HEK293 (cell line): ENCODE results near the gene FILIP1L.

ENCODE experiments used
- ATF2 ChIP-seq: fragments of 450-650 bp; formaldehyde crosslinking; IDR thresholded peaks from 2 replicates; pipeline ENCODE4 v1.5.1; 2016; ENCODE audit warnings: missing biosample characterization, missing genetic modification characterization, low read depth
- CTCF ChIP-seq: fragments of 450-650 bp; formaldehyde crosslinking; IDR thresholded peaks from 2 replicates; pipeline ENCODE4 v1.5.1; 2016; ENCODE audit warnings: missing biosample characterization, missing genetic modification characterization
- GLI4 ChIP-seq: fragments of 450-650 bp; formaldehyde crosslinking; IDR thresholded peaks from 2 replicates; pipeline ENCODE4 v1.5.1; 2016; ENCODE audit warnings: missing biosample characterization, missing genetic modification characterization
- KLF1 ChIP-seq: fragments of 450-650 bp; formaldehyde crosslinking; IDR thresholded peaks from 2 replicates; pipeline ENCODE4 v1.5.1; 2016; ENCODE audit warnings: missing biosample characterization, missing genetic modification characterization
- OVOL3 ChIP-seq: fragments of 450-650 bp; formaldehyde crosslinking; IDR thresholded peaks from 2 replicates; pipeline ENCODE4 v1.5.1; 2016; ENCODE audit warnings: missing biosample characterization, missing genetic modification characterization
- TRIM28 ChIP-seq: IDR thresholded peaks from 2 replicates; pipeline ENCODE4 v1.6.1; 2011; ENCODE audit warnings: low read length, control low read depth, borderline replicate concordance
- ZBTB20 ChIP-seq: fragments of 450-650 bp; formaldehyde crosslinking; IDR thresholded peaks from 2 replicates; pipeline ENCODE4 v1.5.1; 2016; ENCODE audit warnings: missing biosample characterization, missing genetic modification characterization
- ZNF24 ChIP-seq: fragments of 450-650 bp; formaldehyde crosslinking; IDR thresholded peaks from 2 replicates; pipeline ENCODE4 v1.5.1; 2016; ENCODE audit warnings: missing biosample characterization, missing genetic modification characterization
- ZNF274 ChIP-seq, 2 experiments: fragments of 200-500 bp in 1 of 2; fragments of 450-650 bp in 1 of 2; sonication (Bioruptor generic) in 1 of 2; formaldehyde crosslinking in 1 of 2; IDR thresholded peaks; 2 replicates each; pipeline versions ENCODE4 v1.5.1 to v1.6.1; 2014 to 2016; ENCODE audit warnings: borderline replicate concordance in 1 of 2, inconsistent platforms in 1 of 2, low read length in 1 of 2, missing biosample characterization in 1 of 2, missing genetic modification characterization in 1 of 2
- ZNF530 ChIP-seq: fragments of 450-650 bp; formaldehyde crosslinking; IDR thresholded peaks from 2 replicates; pipeline ENCODE4 v1.5.1; 2016; ENCODE audit warnings: low read depth, missing biosample characterization, missing genetic modification characterization
- ZNF549 ChIP-seq: fragments of 450-650 bp; IDR thresholded peaks from 2 replicates; pipeline ENCODE4 v1.5.1; 2018; ENCODE audit warnings: missing biosample characterization, missing genetic modification characterization, mild to moderate bottlenecking, inconsistent platforms, moderate library complexity

GRCh38 chr3:100001083-100001482 lies 113.2 kb downstream of the FILIP1L start:
- TF ChIP-seq TRIM28 = no peak
- no peak for TF ChIP-seq CTCF (tag by site-specific recombination)
- no peak for TF ChIP-seq OVOL3 (tag by site-specific recombination)
- no peak for TF ChIP-seq ZNF24 (tag by site-specific recombination)
- no peak for TF ChIP-seq ZBTB20 (tag by site-specific recombination)
- no peak for TF ChIP-seq ZNF549 (tag by site-specific recombination)
- TF ChIP-seq ZNF530 (tag by site-specific recombination) = no peak
- no peak for TF ChIP-seq ZNF274 (IDR thresholded peaks at IDR 0.05; ENCODE audit: low read length)
- TF ChIP-seq ZNF274 (tag by site-specific recombination; IDR thresholded peaks at IDR 0.05; ENCODE audit: borderline replicate concordance) = no peak
- TF ChIP-seq GLI4 (tag by site-specific recombination) = no peak
- TF ChIP-seq KLF1 (tag by site-specific recombination) = no peak
- TF ChIP-seq ATF2 (tag by site-specific recombination) = no peak
